Calu3 (cell line): ENCODE measurements around the gene BCAS1. TPM values are rescaled to one million over a fixed set of nuclear protein-coding genes. Genes with fewer than 3 reads are reported as not detected.

Source experiments
- BruUV-seq: library from RNA; stranded (reverse); fragments of 400-500 nt; replicated peaks from 2 replicates; lab custom pipeline; 2021; lab: Mats Ljungman, UMichigan
- CTCF ChIA-PET: fragments of 300-600 bp; sonication (Branson Sonifier 250); formaldehyde crosslinking; loops from one replicate; lab custom pipeline; 2022; ENCODE audit warnings: antibody characterized with exemption; lab: Charles Lee
- DNase-seq: peaks from one replicate; pipeline ENCODE4 v3.0.0; 2022
- H3K27ac Mint-ChIP-seq: one replicate; pipeline ENCODE4 v1.8.0; 2022; ENCODE audit warnings: mixed read lengths; ENCODE audit not compliant: unreplicated experiment
- H3K27me3 Mint-ChIP-seq: one replicate; pipeline ENCODE4 v1.8.0; 2022; ENCODE audit warnings: mixed read lengths; ENCODE audit not compliant: unreplicated experiment
- H3K36me3 Mint-ChIP-seq: one replicate; pipeline ENCODE4 v1.8.0; 2022; ENCODE audit warnings: mild to moderate bottlenecking, moderate library complexity, mixed read lengths; ENCODE audit not compliant: insufficient read depth, unreplicated experiment
- H3K4me1 Mint-ChIP-seq: one replicate; pipeline ENCODE4 v1.8.0; 2022; ENCODE audit warnings: mild to moderate bottlenecking, low read depth, mixed read lengths; ENCODE audit not compliant: unreplicated experiment
- H3K4me3 Mint-ChIP-seq: one replicate; pipeline ENCODE4 v1.8.0; 2022; ENCODE audit warnings: mild to moderate bottlenecking, low read depth, moderate library complexity, mixed read lengths; ENCODE audit not compliant: unreplicated experiment
- H3K9me3 Mint-ChIP-seq: one replicate; pipeline ENCODE4 v1.8.0; 2022; ENCODE audit warnings: low read depth, mixed read lengths; ENCODE audit not compliant: unreplicated experiment
- intact Hi-C: fragments of 100-400 bp; cut with micrococcal nuclease; formaldehyde crosslinking; loops from one replicate; pipeline ENCODE4 v1.10.0; 2022; ENCODE audit not compliant: unreplicated experiment
- microRNA-seq: library from miRNA; unstranded; fragments of <30 nt; microRNA quantifications from one replicate; pipeline ENCODE4 v1.2.0, GENCODE V29; 2022
- total RNA-seq: library from RNA; stranded (reverse); gene quantifications from 2 replicates; pipeline ENCODE4 v1.2.3, GENCODE V29; 2022
- TF ChIP-seq, protein P1 (sequence below): fragments of 200-600 bp; IDR thresholded peaks from one replicate; pipeline ENCODE4 v1.8.0; 2022; ENCODE audit warnings: antibody characterized with exemption; ENCODE audit not compliant: unreplicated experiment

The BCAS1 gene
- total RNA-seq, 1 experiment from 2014 or later = 11.1 TPM

DNA sequence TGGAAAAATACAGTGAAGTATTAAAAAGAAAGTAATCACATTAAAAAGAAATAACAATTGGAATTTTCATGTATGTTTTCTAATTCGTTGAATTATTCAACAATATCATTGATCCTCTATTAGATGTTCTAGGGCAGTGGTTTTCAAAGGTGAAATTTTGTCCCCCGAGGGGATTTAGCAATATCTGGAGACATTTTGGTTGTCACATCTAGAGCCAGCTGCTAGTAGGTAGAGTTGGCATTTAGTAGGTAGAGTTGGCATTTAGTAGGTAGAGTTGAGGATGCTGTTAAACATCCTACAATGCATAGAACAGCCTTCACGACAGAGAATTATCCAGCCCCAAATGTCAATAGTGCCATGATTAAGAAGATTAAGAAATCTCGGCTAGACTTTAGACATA is 173.7 kb downstream of the BCAS1 start:
- DNase-seq = no peak
- Mint-ChIP-seq H3K36me3 (peaks cover 16% of the 10 kb centered on the region), H3K4me1 (peaks cover 52% of the 10 kb centered on the region), H3K27ac (no peak overlapping the region), H3K27me3 (no peaks in the 10 kb centered on the region), H3K9me3 (peaks cover 3% of the 10 kb centered on the region), H3K4me3 (no peak overlapping the region)
- CTCF ChIA-PET = no interaction called here
- TF ChIP-seq, protein P1, sequence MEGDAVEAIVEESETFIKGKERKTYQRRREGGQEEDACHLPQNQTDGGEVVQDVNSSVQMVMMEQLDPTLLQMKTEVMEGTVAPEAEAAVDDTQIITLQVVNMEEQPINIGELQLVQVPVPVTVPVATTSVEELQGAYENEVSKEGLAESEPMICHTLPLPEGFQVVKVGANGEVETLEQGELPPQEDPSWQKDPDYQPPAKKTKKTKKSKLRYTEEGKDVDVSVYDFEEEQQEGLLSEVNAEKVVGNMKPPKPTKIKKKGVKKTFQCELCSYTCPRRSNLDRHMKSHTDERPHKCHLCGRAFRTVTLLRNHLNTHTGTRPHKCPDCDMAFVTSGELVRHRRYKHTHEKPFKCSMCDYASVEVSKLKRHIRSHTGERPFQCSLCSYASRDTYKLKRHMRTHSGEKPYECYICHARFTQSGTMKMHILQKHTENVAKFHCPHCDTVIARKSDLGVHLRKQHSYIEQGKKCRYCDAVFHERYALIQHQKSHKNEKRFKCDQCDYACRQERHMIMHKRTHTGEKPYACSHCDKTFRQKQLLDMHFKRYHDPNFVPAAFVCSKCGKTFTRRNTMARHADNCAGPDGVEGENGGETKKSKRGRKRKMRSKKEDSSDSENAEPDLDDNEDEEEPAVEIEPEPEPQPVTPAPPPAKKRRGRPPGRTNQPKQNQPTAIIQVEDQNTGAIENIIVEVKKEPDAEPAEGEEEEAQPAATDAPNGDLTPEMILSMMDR = no peak
- no TSS peak for BruUV-seq
- intact Hi-C loops = no loop called here

DNA sequence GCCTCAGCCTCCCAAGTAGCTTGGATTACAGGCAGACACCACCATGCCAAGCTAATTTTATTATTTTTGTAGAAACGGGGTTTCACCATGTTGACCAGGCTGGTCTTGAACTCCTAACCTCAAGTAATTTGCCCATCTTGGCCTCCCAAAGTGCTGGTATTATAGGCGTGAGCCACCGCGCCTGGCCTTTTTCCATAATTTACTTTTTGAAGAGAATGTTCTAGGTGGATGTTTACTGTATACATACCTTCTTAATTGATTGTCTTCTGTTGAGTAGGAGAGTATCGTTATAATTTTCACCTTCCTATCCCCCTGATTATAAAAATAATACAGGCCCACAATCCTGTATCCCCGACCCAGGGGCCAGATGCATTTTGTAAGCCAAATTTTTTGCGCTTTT is 174.4 kb downstream of the BCAS1 start:
- Mint-ChIP-seq H3K36me3 (peaks cover 13% of the 10 kb centered on the region), H3K27me3 (no peaks in the 10 kb centered on the region), H3K4me1 (peaks cover 52% of the 10 kb centered on the region), H3K4me3 (no peak overlapping the region), H3K9me3 (peaks cover 3% of the 10 kb centered on the region), H3K27ac (no peak overlapping the region)
- intact Hi-C loops = no loop called here
- DNase-seq = no peak
- no TSS peak for BruUV-seq
- TF ChIP-seq, protein P1 = no peak
- CTCF ChIA-PET = interaction anchor here (1.2 kb wide), 1 partner anchor 20 kb away, joined by 3 read pairs; no protein-coding TSS in a partner anchor

DNA sequence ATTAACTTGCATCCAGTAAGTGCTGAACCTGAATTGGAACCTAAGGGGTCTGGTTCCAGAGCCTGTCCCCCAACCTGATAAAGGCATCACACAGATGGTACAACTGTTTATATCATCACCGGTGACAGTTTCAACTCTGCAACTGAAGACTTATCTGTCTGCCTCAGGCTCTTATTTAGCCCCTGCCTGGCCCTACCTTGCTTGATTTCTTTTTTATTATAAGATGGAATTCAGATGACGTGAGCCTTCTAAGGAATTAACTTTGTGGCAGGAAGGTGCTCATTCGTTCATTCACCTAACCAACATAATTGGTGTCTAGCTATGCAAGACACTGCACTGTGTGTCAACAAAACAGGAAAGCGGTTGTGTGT is 175.0 kb downstream of the BCAS1 start:
- Mint-ChIP-seq H3K36me3 (peaks cover 6% of the 10 kb centered on the region), H3K27me3 (no peaks in the 10 kb centered on the region), H3K4me3 (no peak overlapping the region), H3K27ac (no peak overlapping the region), H3K4me1 (peaks cover 52% of the 10 kb centered on the region), H3K9me3 (peaks cover 3% of the 10 kb centered on the region)
- intact Hi-C loops = no loop called here
- CTCF ChIA-PET = interaction anchor here (0.5 to 1.2 kb wide), 2 partner anchors 20 to 670 kb away, joined by 3 read pairs; no protein-coding TSS in a partner anchor
- no peak for DNase-seq
- TF ChIP-seq, protein P1 = no peak
- BruUV-seq = no TSS peak

DNA sequence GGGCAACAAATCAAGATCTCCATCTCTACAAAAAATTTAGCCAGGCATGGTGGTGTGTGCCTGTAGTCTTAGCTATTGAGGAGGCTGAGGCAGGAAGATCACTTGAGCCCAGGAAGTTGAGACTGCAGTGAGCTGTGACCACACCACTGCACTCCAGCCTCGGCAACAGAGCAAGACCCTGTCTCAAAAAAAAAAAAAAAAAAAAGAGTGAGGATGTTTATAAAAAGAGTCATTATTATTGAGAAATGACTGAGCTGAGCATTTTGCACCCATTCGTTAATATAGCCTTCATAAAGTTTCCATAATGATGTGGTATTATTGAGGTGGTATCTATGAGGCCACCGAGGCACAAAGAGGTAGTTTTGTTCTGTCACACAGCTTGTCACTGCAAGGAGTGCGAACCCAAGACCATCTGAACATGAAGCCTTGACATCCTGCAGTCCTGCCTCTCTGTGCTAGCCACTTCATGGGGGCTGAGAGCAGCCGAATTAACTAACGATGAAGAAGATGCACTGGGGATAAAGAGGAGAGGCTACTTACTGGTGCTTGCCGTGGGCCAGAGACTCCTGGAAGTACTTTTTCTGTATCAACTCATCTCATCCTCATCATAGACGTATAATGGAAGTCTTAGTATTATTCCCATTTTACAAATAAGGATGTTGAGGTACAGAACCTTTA is 175.5 kb downstream of the BCAS1 start:
- Mint-ChIP-seq H3K9me3 (peaks cover 3% of the 10 kb centered on the region), H3K27me3 (no peaks in the 10 kb centered on the region), H3K36me3 (peaks cover 5% of the 10 kb centered on the region), H3K4me3 (no peak overlapping the region), H3K4me1 (peaks cover 52% of the 10 kb centered on the region), H3K27ac (no peak overlapping the region)
- TF ChIP-seq, protein P1 = no peak
- DNase-seq = no peak
- BruUV-seq = no TSS peak
- intact Hi-C loops = no loop called here
- CTCF ChIA-PET = interaction anchor here (0.5 to 1.2 kb wide), 2 partner anchors 21 to 671 kb away, joined by 3 read pairs; no protein-coding TSS in a partner anchor

Small RNA genes lying within 50 kb of the gene (microRNA-seq; reads per million reads assigned to microRNA genes)
- gene MIR4756 = not detected

Other genes starting within 250 kb of the BCAS1 start
- gene CYP24A1, start 103.4 kb upstream of the BCAS1 start, total RNA-seq = 393 and 665 TPM in 2 replicates
- 61.8 TPM in 2 replicates for gene PFDN4, start 137.5 kb upstream of the BCAS1 start, total RNA-seq